HepG2 (cell line): ENCODE measurements around the gene RPL4. TPM values are rescaled to one million over a fixed set of nuclear protein-coding genes. Genes with fewer than 3 reads are reported as not detected.
A peak's percentile ranks its signal among the peaks of the same experiment; 100 is the strongest.

ENCODE experiments used
- CBX1 ChIP-seq: IDR thresholded peaks from one replicate; pipeline ENCODE4 v1.6.1; 2016; ENCODE audit warnings: antibody characterized with exemption, low read depth
- DMAP1 ChIP-seq: IDR thresholded peaks from 2 replicates; pipeline ENCODE4 v1.6.1; 2016
- FOXP1 ChIP-seq, 2 experiments: fragments of 450-650 bp in 1 of 2; IDR thresholded peaks; 2 replicates each; pipeline ENCODE4 v1.6.1; 2017 to 2018; ENCODE audit warnings: antibody characterized with exemption in 1 of 2
- MAFF ChIP-seq: IDR thresholded peaks from 2 replicates; pipeline ENCODE4 v1.6.1; 2011; ENCODE audit warnings: low read depth, low read length, improper control_type of control experiment
- MBNL3 ChIP-seq: fragments of 250-450 bp; sonication (Bioruptor Pico); conservative IDR thresholded peaks from 2 replicates; pipeline ENCODE4 v1.8.0; 2022; ENCODE audit warnings: mild to moderate bottlenecking, inconsistent platforms
- NR2C2 ChIP-seq: sonication (generic); formaldehyde crosslinking; IDR thresholded peaks from 2 replicates; pipeline ENCODE4 v1.4.0; 2020; ENCODE audit warnings: missing genetic modification reagents, mild to moderate bottlenecking, moderate library complexity, borderline replicate concordance
- TMF1 ChIP-seq: sonication (generic); formaldehyde crosslinking; IDR thresholded peaks from 2 replicates; pipeline ENCODE4 v1.8.1; 2022; ENCODE audit warnings: low read depth, missing genetic modification reagents
- ZC3H4 ChIP-seq: sonication (generic); formaldehyde crosslinking; IDR thresholded peaks from 2 replicates; pipeline ENCODE4 v1.4.0; 2020; ENCODE audit warnings: missing genetic modification reagents, borderline replicate concordance
- ZNF136 ChIP-seq: sonication (generic); formaldehyde crosslinking; IDR thresholded peaks from 2 replicates; pipeline ENCODE4 v1.8.1; 2022; ENCODE audit warnings: low read depth, mild to moderate bottlenecking, moderate library complexity, missing genetic modification reagents
- ZNF264 ChIP-seq: sonication (generic); formaldehyde crosslinking; IDR thresholded peaks from 2 replicates; pipeline ENCODE4 v1.4.0; 2020; ENCODE audit warnings: missing genetic modification reagents
- ZNF629 ChIP-seq: sonication (generic); formaldehyde crosslinking; conservative IDR thresholded peaks from 2 replicates; pipeline ENCODE4 v1.5.0; 2020; ENCODE audit warnings: missing genetic modification reagents
- ZNF703 ChIP-seq: sonication (generic); formaldehyde crosslinking; IDR thresholded peaks from 2 replicates; pipeline ENCODE4 v1.5.1; 2020; ENCODE audit warnings: missing genetic modification reagents, mild to moderate bottlenecking, moderate library complexity, borderline replicate concordance
- ZNF841 ChIP-seq: sonication (generic); formaldehyde crosslinking; IDR thresholded peaks from 2 replicates; pipeline ENCODE4 v1.8.1; 2023; ENCODE audit warnings: missing genetic modification reagents, borderline replicate concordance
- ZSCAN25 ChIP-seq: sonication (generic); formaldehyde crosslinking; IDR thresholded peaks from 2 replicates; pipeline ENCODE4 v1.8.0; 2022; ENCODE audit warnings: mild to moderate bottlenecking, missing genetic modification reagents
- polyA plus RNA-seq, 8 experiments: library from polyadenylated mRNA; depleted of rRNA in 3 of 8; stranded (reverse) in 7 of 8; unstranded in 1 of 8; fragments of >200 nt; fragmentation: Illumina TruSeq in 4 of 8; extraction: Trizol in 4 of 8; gene quantifications; 2 replicates each; pipeline versions ENCODE4 v1.2.1 to v1.2.3, GENCODE V29; 2011 to 2016; ENCODE audit warnings: low read depth in 4 of 8, missing spikeins in 1 of 8, mixed read lengths in 1 of 8; ENCODE audit not compliant: insufficient read depth in 1 of 8
- total RNA-seq, 5 experiments: library from RNA; depleted of rRNA; stranded (reverse); fragments of >200 nt; fragmentation: Illumina TruSeq; extraction: Trizol; gene quantifications; 2 replicates each; pipeline ENCODE4 v1.2.3, GENCODE V29; 2016; ENCODE audit warnings: low read depth in 1 of 5
- TF ChIP-seq, protein P1 (sequence below): sonication (generic); formaldehyde crosslinking; IDR thresholded peaks from 2 replicates; pipeline ENCODE4 v1.4.0; 2020; ENCODE audit warnings: mild to moderate bottlenecking, missing genetic modification reagents
- TF ChIP-seq, protein P2 (sequence below): sonication (generic); formaldehyde crosslinking; IDR thresholded peaks from 2 replicates; pipeline ENCODE4 v1.4.0; 2020; ENCODE audit warnings: missing genetic modification reagents
- TF ChIP-seq, protein P3 (sequence below), 2 experiments: sonication (generic) in 1 of 2; formaldehyde crosslinking in 1 of 2; IDR thresholded peaks; 2 replicates each; pipeline versions ENCODE4 v1.4.0 to v1.6.1; 2016 to 2020; ENCODE audit warnings: borderline replicate concordance in 1 of 2, low read depth in 1 of 2, mild to moderate bottlenecking in 1 of 2, missing genetic modification reagents in 1 of 2
- TF ChIP-seq, protein P4 (sequence below): IDR thresholded peaks from 2 replicates; pipeline ENCODE4 v1.6.1; 2016; ENCODE audit warnings: missing compliant biosample characterization, missing genetic modification reagents, borderline replicate concordance
- TF ChIP-seq, protein P5 (sequence below): sonication (generic); formaldehyde crosslinking; IDR thresholded peaks from 2 replicates; pipeline ENCODE4 v1.4.0; 2020; ENCODE audit warnings: missing genetic modification reagents
- TF ChIP-seq, protein P6 (sequence below): sonication (generic); formaldehyde crosslinking; IDR thresholded peaks from 2 replicates; pipeline ENCODE4 v1.4.0; 2020; ENCODE audit warnings: mild to moderate bottlenecking, missing genetic modification reagents

The RPL4 gene
- total and polyA plus RNA-seq, 2 of the 13 experiments (the other 11 are each of a cell fraction or from before 2014, with no cell fraction given) = 3,630 to 3,960 TPM

DNA sequence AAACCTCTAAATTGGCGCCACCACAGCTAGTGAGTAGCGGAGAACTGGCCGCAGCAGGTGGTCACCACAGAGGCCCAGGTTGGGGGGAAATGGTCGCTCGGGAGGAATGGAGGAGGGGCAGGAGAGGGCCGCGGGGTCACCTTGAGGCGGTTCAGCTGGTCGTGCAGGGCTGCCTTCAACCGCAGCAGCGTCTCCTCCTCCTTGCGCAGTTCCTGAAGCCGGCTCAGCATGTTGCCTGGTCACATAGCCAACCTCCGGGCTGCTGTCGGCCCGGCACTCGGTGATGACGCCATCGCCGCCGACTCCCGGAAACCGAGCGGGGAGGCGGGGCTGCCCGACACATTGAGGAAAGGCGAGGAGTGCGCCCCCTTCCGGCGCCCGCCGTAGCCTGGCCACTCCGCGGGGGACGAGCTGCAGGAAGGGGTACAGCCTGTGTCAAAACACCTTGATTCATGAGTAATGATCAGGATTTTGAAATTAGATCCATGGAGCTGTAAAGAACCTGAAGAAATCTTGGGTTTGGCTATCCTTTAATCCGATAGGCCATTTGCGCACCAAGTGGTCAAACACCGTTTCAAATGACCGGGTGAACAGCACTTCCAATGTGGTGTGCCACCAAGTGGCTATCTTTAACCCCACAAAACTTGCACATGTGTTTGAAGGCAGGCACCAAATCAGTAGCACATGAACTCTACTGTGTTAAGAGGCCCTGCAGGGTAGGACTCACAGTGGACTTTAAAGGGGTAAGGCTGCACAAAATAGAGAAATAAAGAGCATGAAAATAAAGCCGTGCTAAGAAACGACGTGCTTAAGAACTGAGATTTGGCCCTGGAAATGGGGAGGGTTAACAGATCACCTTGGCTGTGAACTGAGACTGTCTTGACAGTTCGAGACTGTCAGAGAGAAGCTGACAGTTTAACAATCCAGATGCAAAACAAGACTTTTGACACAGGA is 6.9 kb downstream of the RPL4 start, which contains the start of gene SNAPC5 (continued):
- TF ChIP-seq CBX1 (peak; percentile 31), FOXP1 (IDR thresholded peaks at IDR 0.05) (no peak), FOXP1 (CRISPR knock-in tag; IDR thresholded peaks at IDR 0.05) (no peak), DMAP1 (CRISPR knock-in tag) (no peak; the same call in 1 of the 2 replicates), ZNF703 (CRISPR knock-in tag) (no peak), ZC3H4 (peak; percentile 98), ZNF629 (CRISPR knock-in tag) (no peak), ZNF841 (CRISPR knock-in tag) (no peak), ZNF264 (CRISPR knock-in tag) (no peak), MAFF (no peak), ZNF136 (CRISPR knock-in tag) (no peak), NR2C2 (CRISPR knock-in tag) (peak; percentile 58), TMF1 (CRISPR knock-in tag) (no peak), ZSCAN25 (CRISPR knock-in tag) (no peak), MBNL3 (CRISPR knock-in tag) (no peak)
- TF ChIP-seq, protein P1, sequence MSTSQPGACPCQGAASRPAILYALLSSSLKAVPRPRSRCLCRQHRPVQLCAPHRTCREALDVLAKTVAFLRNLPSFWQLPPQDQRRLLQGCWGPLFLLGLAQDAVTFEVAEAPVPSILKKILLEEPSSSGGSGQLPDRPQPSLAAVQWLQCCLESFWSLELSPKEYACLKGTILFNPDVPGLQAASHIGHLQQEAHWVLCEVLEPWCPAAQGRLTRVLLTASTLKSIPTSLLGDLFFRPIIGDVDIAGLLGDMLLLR = 0 out of 2 replicates have a peak, but pooled peaks have one; percentile 34
- TF ChIP-seq, protein P2, sequence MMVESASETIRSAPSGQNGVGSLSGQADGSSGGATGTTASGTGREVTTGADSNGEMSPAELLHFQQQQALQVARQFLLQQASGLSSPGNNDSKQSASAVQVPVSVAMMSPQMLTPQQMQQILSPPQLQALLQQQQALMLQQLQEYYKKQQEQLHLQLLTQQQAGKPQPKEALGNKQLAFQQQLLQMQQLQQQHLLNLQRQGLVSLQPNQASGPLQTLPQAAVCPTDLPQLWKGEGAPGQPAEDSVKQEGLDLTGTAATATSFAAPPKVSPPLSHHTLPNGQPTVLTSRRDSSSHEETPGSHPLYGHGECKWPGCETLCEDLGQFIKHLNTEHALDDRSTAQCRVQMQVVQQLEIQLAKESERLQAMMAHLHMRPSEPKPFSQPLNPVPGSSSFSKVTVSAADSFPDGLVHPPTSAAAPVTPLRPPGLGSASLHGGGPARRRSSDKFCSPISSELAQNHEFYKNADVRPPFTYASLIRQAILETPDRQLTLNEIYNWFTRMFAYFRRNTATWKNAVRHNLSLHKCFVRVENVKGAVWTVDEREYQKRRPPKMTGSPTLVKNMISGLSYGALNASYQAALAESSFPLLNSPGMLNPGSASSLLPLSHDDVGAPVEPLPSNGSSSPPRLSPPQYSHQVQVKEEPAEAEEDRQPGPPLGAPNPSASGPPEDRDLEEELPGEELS = 0 out of 2 replicates have a peak, but pooled peaks have one; percentile 17
- TF ChIP-seq, protein P3, sequence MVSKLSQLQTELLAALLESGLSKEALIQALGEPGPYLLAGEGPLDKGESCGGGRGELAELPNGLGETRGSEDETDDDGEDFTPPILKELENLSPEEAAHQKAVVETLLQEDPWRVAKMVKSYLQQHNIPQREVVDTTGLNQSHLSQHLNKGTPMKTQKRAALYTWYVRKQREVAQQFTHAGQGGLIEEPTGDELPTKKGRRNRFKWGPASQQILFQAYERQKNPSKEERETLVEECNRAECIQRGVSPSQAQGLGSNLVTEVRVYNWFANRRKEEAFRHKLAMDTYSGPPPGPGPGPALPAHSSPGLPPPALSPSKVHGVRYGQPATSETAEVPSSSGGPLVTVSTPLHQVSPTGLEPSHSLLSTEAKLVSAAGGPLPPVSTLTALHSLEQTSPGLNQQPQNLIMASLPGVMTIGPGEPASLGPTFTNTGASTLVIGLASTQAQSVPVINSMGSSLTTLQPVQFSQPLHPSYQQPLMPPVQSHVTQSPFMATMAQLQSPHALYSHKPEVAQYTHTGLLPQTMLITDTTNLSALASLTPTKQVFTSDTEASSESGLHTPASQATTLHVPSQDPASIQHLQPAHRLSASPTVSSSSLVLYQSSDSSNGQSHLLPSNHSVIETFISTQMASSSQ (IDR thresholded peaks at IDR 0.05; ENCODE audit: low read depth) = no peak
- TF ChIP-seq, protein P3 (CRISPR knock-in tag; IDR thresholded peaks at IDR 0.05; ENCODE audit: borderline replicate concordance) = peak; percentile 56; the same call in 1 of the 2 replicates
- TF ChIP-seq, protein P4, sequence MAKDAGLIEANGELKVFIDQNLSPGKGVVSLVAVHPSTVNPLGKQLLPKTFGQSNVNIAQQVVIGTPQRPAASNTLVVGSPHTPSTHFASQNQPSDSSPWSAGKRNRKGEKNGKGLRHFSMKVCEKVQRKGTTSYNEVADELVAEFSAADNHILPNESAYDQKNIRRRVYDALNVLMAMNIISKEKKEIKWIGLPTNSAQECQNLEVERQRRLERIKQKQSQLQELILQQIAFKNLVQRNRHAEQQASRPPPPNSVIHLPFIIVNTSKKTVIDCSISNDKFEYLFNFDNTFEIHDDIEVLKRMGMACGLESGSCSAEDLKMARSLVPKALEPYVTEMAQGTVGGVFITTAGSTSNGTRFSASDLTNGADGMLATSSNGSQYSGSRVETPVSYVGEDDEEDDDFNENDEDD (CRISPR knock-in tag) = no peak
- TF ChIP-seq, protein P5, sequence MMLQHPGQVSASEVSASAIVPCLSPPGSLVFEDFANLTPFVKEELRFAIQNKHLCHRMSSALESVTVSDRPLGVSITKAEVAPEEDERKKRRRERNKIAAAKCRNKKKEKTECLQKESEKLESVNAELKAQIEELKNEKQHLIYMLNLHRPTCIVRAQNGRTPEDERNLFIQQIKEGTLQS (CRISPR knock-in tag) = peak; percentile 83
- TF ChIP-seq, protein P6, sequence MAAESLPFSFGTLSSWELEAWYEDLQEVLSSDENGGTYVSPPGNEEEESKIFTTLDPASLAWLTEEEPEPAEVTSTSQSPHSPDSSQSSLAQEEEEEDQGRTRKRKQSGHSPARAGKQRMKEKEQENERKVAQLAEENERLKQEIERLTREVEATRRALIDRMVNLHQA = no peak
